ENCODE data around the gene TMEM106C. TPM values are rescaled to one million over a fixed set of nuclear protein-coding genes. Genes with fewer than 3 reads are reported as not detected.

TMEM106C gene
- total and polyA plus RNA-seq, 10 of the 15 experiments (the other 5 are each of a cell fraction or from before 2014, with no cell fraction given), result 90.2 to 280 (median 161) TPM

DNA sequence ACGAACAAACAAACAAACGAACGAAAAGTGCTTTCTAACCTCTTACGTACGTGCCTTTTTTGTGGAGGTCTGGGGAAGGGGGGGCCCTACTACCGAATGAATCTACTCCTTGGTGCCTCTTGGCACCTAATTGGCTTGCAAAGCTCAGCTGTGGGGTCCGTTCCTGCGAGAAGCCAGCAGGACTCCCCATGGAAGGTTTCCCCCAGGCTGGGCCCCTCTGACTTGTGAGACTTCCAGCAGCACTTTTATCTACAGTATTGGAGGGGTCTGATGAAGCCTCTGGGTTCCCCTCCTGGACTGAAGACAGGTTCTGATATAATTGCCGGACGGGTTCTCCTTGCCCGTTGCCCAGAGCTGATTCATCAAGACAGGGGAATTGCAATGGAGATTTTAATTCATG lies 1.2 kb upstream of the TMEM106C start:
- no peaks in the 10 kb centered on the region for H3K36me3 ChIP-seq (ENCODE audit: control insufficient read depth in 2 of 2, insufficient read depth in 2 of 2, low read length in 1 of 2)
- H3K4me2 ChIP-seq (ENCODE audit: control insufficient read depth, insufficient read depth), result no peak overlapping the region
- H4K20me1 ChIP-seq (ENCODE audit: control insufficient read depth, insufficient read depth), result no peaks in the 10 kb centered on the region; the same call in 1 of the 2 replicates
- peaks cover 3% of the 10 kb centered on the region; the same call in 2 of the 3 replicates for H3K9me3 ChIP-seq (replicated peaks; ENCODE audit: control insufficient read depth, insufficient read depth, low read length)
- 75% methylated on average over 11 of the region's 11 CpGs for WGBS (ENCODE audit: insufficient coverage, insufficient replicate concordance, low lambda C conversion rate, missing lambda C conversion rate)
- FAIRE-seq (no peak), DNase-seq (ENCODE audit: low read depth, low spot score) (no peak), ATAC-seq (no peak)
- ChIA-PET POLR2A (no interaction called here), RAD21 (ENCODE audit: unreplicated experiment) (no interaction called here), SMC1A (ENCODE audit: uncharacterized antibody, unreplicated experiment) (interaction anchor here (1.4 kb wide), 1 partner anchor 76 kb away, joined by 3 read pairs; no protein-coding TSS in a partner anchor), CTCF (interaction anchor here (0.6 to 3.6 kb wide), 12 partner anchors 10 to 673 kb away, joined by 3 to 19 read pairs (median 5); no protein-coding TSS in a partner anchor)
- H2AFZ ChIP-seq (ENCODE audit: control insufficient read depth, low read depth, low read length), result no peak overlapping the region
- TF ChIP-seq, protein P1, sequence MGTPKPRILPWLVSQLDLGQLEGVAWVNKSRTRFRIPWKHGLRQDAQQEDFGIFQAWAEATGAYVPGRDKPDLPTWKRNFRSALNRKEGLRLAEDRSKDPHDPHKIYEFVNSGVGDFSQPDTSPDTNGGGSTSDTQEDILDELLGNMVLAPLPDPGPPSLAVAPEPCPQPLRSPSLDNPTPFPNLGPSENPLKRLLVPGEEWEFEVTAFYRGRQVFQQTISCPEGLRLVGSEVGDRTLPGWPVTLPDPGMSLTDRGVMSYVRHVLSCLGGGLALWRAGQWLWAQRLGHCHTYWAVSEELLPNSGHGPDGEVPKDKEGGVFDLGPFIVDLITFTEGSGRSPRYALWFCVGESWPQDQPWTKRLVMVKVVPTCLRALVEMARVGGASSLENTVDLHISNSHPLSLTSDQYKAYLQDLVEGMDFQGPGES (IDR thresholded peaks at IDR 0.05), result no peak
- TF ChIP-seq BHLHE40 (IDR thresholded peaks at IDR 0.05; ENCODE audit: borderline replicate concordance in 1 of 2, low read depth in 2 of 2, low read length in 1 of 2), result no peak
- TF ChIP-seq CBFB (IDR thresholded peaks at IDR 0.05; ENCODE audit: low read depth), result no peak
- no peak for TF ChIP-seq BCL11A (IDR thresholded peaks at IDR 0.05; ENCODE audit: low read depth, low read length)
- TF ChIP-seq, protein P2, sequence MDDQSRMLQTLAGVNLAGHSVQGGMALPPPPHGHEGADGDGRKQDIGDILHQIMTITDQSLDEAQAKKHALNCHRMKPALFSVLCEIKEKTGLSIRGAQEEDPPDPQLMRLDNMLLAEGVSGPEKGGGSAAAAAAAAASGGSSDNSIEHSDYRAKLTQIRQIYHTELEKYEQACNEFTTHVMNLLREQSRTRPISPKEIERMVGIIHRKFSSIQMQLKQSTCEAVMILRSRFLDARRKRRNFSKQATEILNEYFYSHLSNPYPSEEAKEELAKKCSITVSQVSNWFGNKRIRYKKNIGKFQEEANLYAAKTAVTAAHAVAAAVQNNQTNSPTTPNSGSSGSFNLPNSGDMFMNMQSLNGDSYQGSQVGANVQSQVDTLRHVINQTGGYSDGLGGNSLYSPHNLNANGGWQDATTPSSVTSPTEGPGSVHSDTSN (IDR thresholded peaks at IDR 0.05; ENCODE audit: insufficient replicate concordance, low read depth, low read length), result no peak
- no peak for TF ChIP-seq JUNB (IDR thresholded peaks at IDR 0.05)
- H3K27me3 ChIP-seq (replicated peaks in 1 of 2; ENCODE audit: control insufficient read depth in 2 of 2, insufficient read depth in 2 of 2, low read length in 1 of 2), result no peaks in the 10 kb centered on the region; a peak in 2 of 4 replicates
- H3K4me3 ChIP-seq, result no peak overlapping the region
- BruUV-seq (replicated peaks), result no TSS peak
- in situ Hi-C loops (cut with MboI) (no loop called here), intact Hi-C loops (cut with micrococcal nuclease; ENCODE audit: unreplicated experiment) (loop anchor here (2.0 to 5.0 kb wide), 3 partner anchors 95 to 203 kb away; no protein-coding TSS in a partner anchor)
- no peak overlapping the region for H3K27ac ChIP-seq (ENCODE audit: control insufficient read depth, insufficient read depth)
- H3K4me1 ChIP-seq (ENCODE audit: control insufficient read depth, insufficient read depth, low read length), result peaks cover 3% of the 10 kb centered on the region
- H3K9ac ChIP-seq (ENCODE audit: control insufficient read depth, insufficient read depth, low read length), result no peak overlapping the region
- H3K79me2 ChIP-seq (ENCODE audit: control insufficient read depth, insufficient read depth, low read length), result peaks cover 6% of the 10 kb centered on the region

All from GM12878 (cell line).